Chondrocyte (in vitro differentiated cells): ENCODE data around the gene TAS2R13. TPM values are rescaled to one million over a fixed set of nuclear protein-coding genes. Genes with fewer than 3 reads are reported as not detected.

Experiments used
- DNase-seq: peaks from one replicate; pipeline ENCODE4 v3.0.0; 2021; ENCODE audit warnings: mixed read lengths, low spot score
- H3K27ac Mint-ChIP-seq: one replicate; pipeline ENCODE4 v1.8.0; 2021; ENCODE audit warnings: mild to moderate bottlenecking, moderate library complexity, mixed read lengths; ENCODE audit not compliant: unreplicated experiment
- H3K27me3 Mint-ChIP-seq: 2 replicates; pipeline ENCODE4 v1.8.0; 2021; ENCODE audit warnings: low read depth, mixed read lengths
- H3K36me3 Mint-ChIP-seq: 2 replicates; pipeline ENCODE4 v1.8.0; 2021; ENCODE audit warnings: low read depth, mixed read lengths
- H3K4me1 Mint-ChIP-seq: 2 replicates; pipeline ENCODE4 v1.8.0; 2021; ENCODE audit warnings: low read depth, mild to moderate bottlenecking, mixed read lengths
- H3K4me3 Mint-ChIP-seq: one replicate; pipeline ENCODE4 v1.8.0; 2021; ENCODE audit warnings: mild to moderate bottlenecking, moderate library complexity, mixed read lengths; ENCODE audit not compliant: unreplicated experiment
- H3K9me3 Mint-ChIP-seq: 2 replicates; pipeline ENCODE4 v1.8.0; 2021; ENCODE audit warnings: low read depth, mixed read lengths
- CTCF ChIP-seq: fragments of 200-600 bp; sonication (generic); IDR thresholded peaks from 2 replicates; pipeline ENCODE4 v1.5.0; 2021; ENCODE audit warnings: antibody characterized with exemption, mild to moderate bottlenecking, moderate library complexity
- total RNA-seq: library from RNA; stranded (reverse); gene quantifications from 3 replicates; pipeline ENCODE4 v1.2.1, GENCODE V29; 2021

Gene TAS2R13
- total RNA-seq, 1 donor from 2014 or later: 0.85 TPM

GRCh38 chr12:10928746-10929286 lies 19.5 kb upstream of the TAS2R13 start, which contains the start of gene PRH2:
Gene PRH2, plus strand, starts transcription at chr12:10929236. Its CDS starts 38 bp downstream, at chr12:10929274.
- Mint-ChIP-seq H3K9me3 (no peaks in the 10 kb centered on the region), H3K4me1 (no peaks in the 10 kb centered on the region), H3K36me3 (no peaks in the 10 kb centered on the region), H3K27ac (no peak within 1 kb of the TSS), H3K4me3 (no peak within 1 kb of the TSS), H3K27me3 (no peaks in the 10 kb centered on the region)
- TF ChIP-seq CTCF: no peak
- DNase-seq: no peak

- Mint-ChIP-seq H3K4me1 (no peaks in the 10 kb centered on the region), H3K27me3 (no peaks in the 10 kb centered on the region), H3K27ac (no peak overlapping the region), H3K36me3 (no peaks in the 10 kb centered on the region), H3K9me3 (no peaks in the 10 kb centered on the region), H3K4me3 (no peak overlapping the region)
- TF ChIP-seq CTCF: no peak
- no peak for DNase-seq
Measured at GRCh38 chr12:10926269-10926668, 16.9 kb upstream of the TAS2R13 start.

GRCh38 chr12:10919809-10920208 lies 10.4 kb upstream of the TAS2R13 start:
- H3K9me3 Mint-ChIP-seq: no peaks in the 10 kb centered on the region

GRCh38 chr12:10910380-10910779 lies 1.0 kb upstream of the TAS2R13 start:
- no peaks in the 10 kb centered on the region for H3K4me1 Mint-ChIP-seq
- DNase-seq: no peak
- peaks cover 2% of the 10 kb centered on the region for H3K9me3 Mint-ChIP-seq
- no peaks in the 10 kb centered on the region for H3K27me3 Mint-ChIP-seq
- peaks cover 2% of the 10 kb centered on the region for H3K36me3 Mint-ChIP-seq
- no peak overlapping the region for H3K4me3 Mint-ChIP-seq
- no peak for TF ChIP-seq CTCF
- no peak overlapping the region for H3K27ac Mint-ChIP-seq

More at GRCh38 chr12:10919809-10920208, 10.4 kb upstream of the TAS2R13 start:
- DNase-seq: no peak
- no peak overlapping the region for H3K27ac Mint-ChIP-seq
- H3K4me3 Mint-ChIP-seq: no peak overlapping the region
- TF ChIP-seq CTCF: no peak
- H3K27me3 Mint-ChIP-seq: no peaks in the 10 kb centered on the region
- H3K4me1 Mint-ChIP-seq: no peaks in the 10 kb centered on the region
- H3K36me3 Mint-ChIP-seq: no peaks in the 10 kb centered on the region

- DNase-seq: no peak
- H3K4me3 Mint-ChIP-seq: no peak overlapping the region
- no peak for TF ChIP-seq CTCF
- H3K4me1 Mint-ChIP-seq: no peaks in the 10 kb centered on the region
- H3K27ac Mint-ChIP-seq: no peak overlapping the region
- H3K27me3 Mint-ChIP-seq: no peaks in the 10 kb centered on the region
- H3K36me3 Mint-ChIP-seq: peaks cover 21% of the 10 kb centered on the region
- peaks cover 37% of the 10 kb centered on the region for H3K9me3 Mint-ChIP-seq
Measured at GRCh38 chr12:10904686-10905085, 4.7 kb downstream of the TAS2R13 start.
